Neuronal stem cell (in vitro differentiated cells): ENCODE results near the gene FBXO10.
A peak's percentile ranks its signal among the peaks of the same experiment; 100 is the strongest.

Experiments used
- DNase-seq: peaks from one replicate; pipeline ENCODE4 v3.0.0-alpha.2; 2013; ENCODE audit warnings: low spot score
- H2AFZ ChIP-seq: one replicate; pipeline ENCODE4 v1.6.1; 2013; ENCODE audit warnings: mild to moderate bottlenecking, low read length, inconsistent platforms
- H2AK5ac ChIP-seq: 2 replicates; pipeline ENCODE4 v1.6.1; 2013; ENCODE audit warnings: low read depth, mild to moderate bottlenecking, inconsistent platforms, low read length, moderate library complexity, mixed read lengths
- H2BK120ac ChIP-seq: 2 replicates; pipeline ENCODE4 v1.6.1; 2013; ENCODE audit warnings: low read depth, mild to moderate bottlenecking, inconsistent platforms, low read length, moderate library complexity, mixed read lengths
- H2BK12ac ChIP-seq: one replicate; pipeline ENCODE4 v1.6.1; 2013; ENCODE audit warnings: low read length, inconsistent platforms
- H2BK15ac ChIP-seq: 2 replicates; pipeline ENCODE4 v1.6.1; 2013; ENCODE audit warnings: mild to moderate bottlenecking, low read length, inconsistent platforms, mixed read lengths
- H2BK5ac ChIP-seq: one replicate; pipeline ENCODE4 v1.6.1; 2013; ENCODE audit warnings: inconsistent platforms, mild to moderate bottlenecking, low read length, moderate library complexity
- H3K14ac ChIP-seq: one replicate; pipeline ENCODE4 v1.6.1; 2013; ENCODE audit warnings: low read length, inconsistent platforms
- H3K18ac ChIP-seq: 2 replicates; pipeline ENCODE4 v1.6.1; 2013; ENCODE audit warnings: low read length, inconsistent platforms
- H3K23ac ChIP-seq: 2 replicates; pipeline ENCODE4 v1.6.1; 2013; ENCODE audit warnings: low read depth, mild to moderate bottlenecking, mixed read lengths, low read length, inconsistent platforms; ENCODE audit not compliant: poor library complexity
- H3K27ac ChIP-seq: replicated peaks from 3 replicates; pipeline ENCODE4 v1.5.1; 2013; ENCODE audit warnings: low read length, inconsistent platforms
- H3K27me3 ChIP-seq, 3 experiments: 2 replicates each; pipeline ENCODE4 v1.6.1; 2013; ENCODE audit warnings: low read length in 3 of 3, mild to moderate bottlenecking in 2 of 3, inconsistent platforms in 1 of 3, low read depth in 1 of 3, mixed read lengths in 1 of 3, moderate library complexity in 1 of 3; ENCODE audit not compliant: control insufficient read depth in 3 of 3, insufficient read depth in 3 of 3
- H3K36me3 ChIP-seq, 2 donors: replicated peaks in 1 of 2; 2 replicates each; pipeline ENCODE4 v1.6.1; 2013; ENCODE audit warnings: low read length in 2 of 2; ENCODE audit not compliant: control insufficient read depth in 2 of 2, insufficient read depth in 2 of 2
- H3K4ac ChIP-seq: 2 replicates; pipeline ENCODE4 v1.6.1; 2013; ENCODE audit warnings: inconsistent platforms, mild to moderate bottlenecking, low read length, moderate library complexity
- H3K4me1 ChIP-seq, 2 donors: 1 replicate in 1 of 2; 2 replicates in 1 of 2; pipeline ENCODE4 v1.6.1; 2013; ENCODE audit warnings: low read length in 2 of 2, low read depth in 1 of 2; ENCODE audit not compliant: control insufficient read depth in 2 of 2, insufficient read depth in 1 of 2
- H3K4me2 ChIP-seq: one replicate; pipeline ENCODE4 v1.6.1; 2013; ENCODE audit warnings: mild to moderate bottlenecking, low read length, inconsistent platforms; ENCODE audit not compliant: insufficient read depth, poor library complexity, severe bottlenecking
- H3K4me3 ChIP-seq, 2 donors: 2 replicates each; pipeline ENCODE4 v1.5.1; 2013; ENCODE audit warnings: low read length in 2 of 2, mild to moderate bottlenecking in 2 of 2, inconsistent platforms in 1 of 2, moderate library complexity in 1 of 2
- H3K79me1 ChIP-seq: one replicate; pipeline ENCODE4 v1.6.1; 2013; ENCODE audit warnings: low read depth, mild to moderate bottlenecking, inconsistent platforms, low read length, moderate library complexity
- H3K9ac ChIP-seq: one replicate; pipeline ENCODE4 v1.6.1; 2013; ENCODE audit warnings: mild to moderate bottlenecking, low read depth, low read length, inconsistent platforms; ENCODE audit not compliant: poor library complexity
- H3K9me3 ChIP-seq, 2 donors: replicated peaks in 1 of 2; 2 replicates each; pipeline versions ENCODE3 to v1.6.1; 2013; ENCODE audit warnings: low read length in 2 of 2, mild to moderate bottlenecking in 2 of 2, inconsistent platforms in 1 of 2, low read depth in 1 of 2, mixed read lengths in 1 of 2, moderate library complexity in 1 of 2; ENCODE audit not compliant: control insufficient read depth in 2 of 2, insufficient read depth in 1 of 2
- H4K8ac ChIP-seq: one replicate; pipeline ENCODE4 v1.6.1; 2013; ENCODE audit warnings: low read depth, mild to moderate bottlenecking, inconsistent platforms, low read length, moderate library complexity
- H4K91ac ChIP-seq: one replicate; pipeline ENCODE4 v1.6.1; 2013; ENCODE audit warnings: low read length, low read depth, mild to moderate bottlenecking, inconsistent platforms; ENCODE audit not compliant: poor library complexity
- WGBS, 2 donors: extraction: QIAGEN DNeasy Blood & Tissue Kit; methylation state at CpG; one replicate each; pipeline ENCODE4 v1.1.7; 2013; ENCODE audit warnings: missing lambda C conversion rate in 2 of 2, mixed read lengths in 1 of 2; ENCODE audit not compliant: insufficient read length in 2 of 2, insufficient replicate concordance in 1 of 2; ENCODE audit errors: extremely low coverage in 2 of 2; 5-methylcytosine and 5-hydroxymethylcytosine counted together

Gene FBXO10

DNA sequence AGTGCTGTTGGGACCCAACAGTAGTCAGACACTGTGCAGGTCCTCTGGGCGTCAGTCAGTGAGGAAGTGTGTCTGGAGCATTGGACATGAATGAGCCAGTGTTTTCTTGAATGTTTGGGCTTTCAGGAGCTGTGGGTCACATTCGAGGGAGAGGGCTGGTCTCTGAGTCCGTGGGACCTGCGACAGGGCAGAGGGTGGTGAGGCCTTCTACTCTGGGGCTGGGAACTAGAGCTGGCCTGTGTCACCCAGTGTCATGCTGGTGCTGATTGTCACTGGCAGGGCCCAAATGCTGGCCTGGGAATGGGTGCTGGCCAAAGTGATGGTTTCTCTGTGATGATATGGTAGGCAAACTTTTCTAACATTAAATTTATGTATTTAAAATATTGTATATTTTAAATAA lies 80.2 kb downstream of the FBXO10 start:
- WGBS, 2 donors, result no CpG with 5 or more reads among the region's 4 CpGs
- no peak overlapping the region for H3K4me2 ChIP-seq
- H3K36me3 ChIP-seq, result peaks cover 41 to 97% of the 10 kb centered on the region in 2 donors
- H3K9ac ChIP-seq, result no peak overlapping the region
- H3K79me1 ChIP-seq, result no peaks in the 10 kb centered on the region
- H3K4me1 ChIP-seq, result no peaks in the 10 kb centered on the region
- no peak overlapping the region for H2BK12ac ChIP-seq
- H2BK5ac ChIP-seq, result no peak overlapping the region
- no peak overlapping the region for H3K23ac ChIP-seq
- no peak overlapping the region for H3K4ac ChIP-seq
- H3K14ac ChIP-seq, result no peak overlapping the region
- no peak overlapping the region for H3K27ac ChIP-seq
- H4K8ac ChIP-seq, result no peak overlapping the region
- no peak for DNase-seq
- no peaks in the 10 kb centered on the region for H3K27me3 ChIP-seq
- no peak overlapping the region for H2BK15ac ChIP-seq
- no peak overlapping the region for H3K18ac ChIP-seq
- no peak overlapping the region for H3K4me3 ChIP-seq
- no peak overlapping the region for H2AK5ac ChIP-seq
- H4K91ac ChIP-seq, result no peak overlapping the region
- H2AFZ ChIP-seq, result no peak overlapping the region
- no peaks in the 10 kb centered on the region for H3K9me3 ChIP-seq
- H2BK120ac ChIP-seq, result no peak overlapping the region

DNA sequence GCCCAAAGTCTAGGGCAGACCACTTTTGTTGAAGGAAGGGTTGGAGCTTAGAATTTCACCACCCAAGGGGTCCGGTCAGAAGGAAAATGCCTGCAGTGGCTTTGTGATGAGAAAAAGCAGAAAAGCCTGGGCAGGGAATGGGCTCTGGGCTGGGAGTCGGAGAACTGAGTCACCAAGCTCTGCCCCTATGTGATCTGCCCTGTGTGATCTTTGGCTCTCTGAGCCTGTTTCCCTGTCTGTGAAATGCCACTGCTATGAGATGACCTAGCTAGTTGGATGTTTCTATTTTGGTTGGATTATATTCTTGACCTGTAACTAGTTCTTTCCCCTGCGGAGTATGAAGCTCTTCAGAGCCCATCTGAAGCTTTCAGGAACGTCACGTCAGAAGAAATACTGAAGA lies 80.6 kb downstream of the FBXO10 start:
- no peak overlapping the region for H2BK15ac ChIP-seq
- H3K4ac ChIP-seq, result no peak overlapping the region
- H3K36me3 ChIP-seq, result peaks cover 39 to 97% of the 10 kb centered on the region in 2 donors
- H2AK5ac ChIP-seq, result no peak overlapping the region
- DNase-seq, result no peak
- no peak overlapping the region for H2BK12ac ChIP-seq
- H3K4me1 ChIP-seq, result no peaks in the 10 kb centered on the region
- no peaks in the 10 kb centered on the region for H3K9me3 ChIP-seq
- no peak overlapping the region for H3K18ac ChIP-seq
- H3K9ac ChIP-seq, result no peak overlapping the region
- no peak overlapping the region for H2BK5ac ChIP-seq
- H3K4me2 ChIP-seq, result no peak overlapping the region
- no peaks in the 10 kb centered on the region for H3K79me1 ChIP-seq
- no peak overlapping the region for H3K27ac ChIP-seq
- no peaks in the 10 kb centered on the region for H3K27me3 ChIP-seq
- H3K4me3 ChIP-seq, result no peak overlapping the region
- H3K23ac ChIP-seq, result no peak overlapping the region
- H4K91ac ChIP-seq, result no peak overlapping the region
- H2AFZ ChIP-seq, result no peak overlapping the region
- no CpG with 5 or more reads among the region's 5 CpGs for WGBS, 2 donors
- H3K14ac ChIP-seq, result no peak overlapping the region
- H2BK120ac ChIP-seq, result no peak overlapping the region
- H4K8ac ChIP-seq, result no peak overlapping the region

DNA sequence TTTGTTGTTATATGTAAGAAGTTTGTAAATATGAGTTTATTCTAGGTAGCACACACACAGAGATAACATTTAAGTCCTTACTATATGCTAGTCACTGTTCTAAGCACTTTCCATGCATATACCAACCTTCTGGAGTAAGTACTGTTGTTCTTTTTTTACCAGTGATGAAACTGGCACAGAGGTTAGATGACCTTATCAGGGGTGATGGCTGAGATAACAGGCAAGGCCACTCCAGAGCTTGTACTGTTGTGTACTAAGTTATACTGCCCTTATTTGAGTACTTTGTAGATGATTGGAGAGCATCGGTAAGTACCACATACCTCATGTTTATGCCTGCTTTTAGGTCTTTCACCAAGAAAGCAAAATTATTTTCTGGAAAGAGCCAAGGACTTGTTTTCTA lies 84.2 kb downstream of the FBXO10 start:
- Histone ChIP-seq H4K8ac (no peak overlapping the region), H3K79me1 (peaks cover 2% of the 10 kb centered on the region), H3K18ac (no peak overlapping the region), H3K23ac (no peak overlapping the region), H3K4ac (no peak overlapping the region), H3K4me1 (peaks cover 3 to 7% of the 10 kb centered on the region in 2 donors), H2BK12ac (no peak overlapping the region), H3K27me3 (no peaks in the 10 kb centered on the region), H3K4me3 (no peak overlapping the region), H3K14ac (no peak overlapping the region), H4K91ac (no peak overlapping the region), H3K9ac (no peak overlapping the region), H3K36me3 (peaks cover 40 to 95% of the 10 kb centered on the region in 2 donors), H2AK5ac (no peak overlapping the region), H3K4me2 (no peak overlapping the region), H2AFZ (no peak overlapping the region), H2BK5ac (no peak overlapping the region), H2BK120ac (no peak overlapping the region), H2BK15ac (no peak overlapping the region), H3K27ac (no peak overlapping the region), H3K9me3 (no peaks in the 10 kb centered on the region)
- no peak for DNase-seq
- no CpG with 5 or more reads among the region's 1 CpG for WGBS, 2 donors

DNA sequence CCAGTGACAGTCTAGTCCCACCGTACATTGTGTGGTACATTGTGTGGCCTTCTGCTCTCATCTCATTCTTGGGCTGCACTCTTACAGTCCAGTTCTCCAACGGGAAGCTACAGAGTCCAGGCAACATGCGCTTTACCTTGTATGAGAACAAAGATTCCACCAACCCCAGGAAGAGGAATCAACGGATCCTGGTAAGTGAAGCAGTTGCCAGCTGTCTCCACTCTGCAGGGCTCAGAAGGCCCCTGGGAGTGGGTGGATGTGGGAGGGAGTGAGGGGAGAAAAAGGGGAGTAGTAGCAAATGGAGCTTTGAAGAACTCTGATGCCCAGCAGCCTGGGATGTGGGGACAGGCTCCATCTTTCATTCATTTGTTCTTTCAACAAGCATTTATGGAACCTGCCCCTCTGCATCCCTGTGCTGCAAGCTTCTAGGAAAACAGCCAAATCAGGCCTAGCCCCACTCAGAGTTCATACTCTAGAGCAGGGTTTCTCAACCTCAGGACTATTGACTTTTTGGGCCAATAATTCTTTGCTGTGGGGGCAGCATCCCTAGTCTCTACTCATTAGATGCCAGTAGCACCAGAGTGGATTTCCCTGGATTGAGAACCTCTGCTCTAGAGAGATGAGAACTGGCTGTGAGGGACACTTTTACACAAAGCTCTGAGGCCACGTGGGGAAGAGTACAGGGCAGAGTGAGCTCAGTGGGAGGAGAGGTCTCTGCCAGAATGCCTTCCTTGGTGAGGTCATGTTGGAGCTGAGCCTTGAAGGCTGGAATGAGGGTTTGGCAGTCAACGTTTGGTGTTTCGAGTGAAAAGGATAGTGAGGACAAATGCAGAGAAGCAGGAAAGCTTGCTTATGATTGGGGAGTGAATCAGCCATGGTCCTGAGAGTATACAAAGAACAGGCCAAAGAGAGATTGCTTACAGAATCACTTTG lies 89.3 kb downstream of the FBXO10 start:
- no CpG with 5 or more reads among the region's 7 CpGs for WGBS, 2 donors
- Histone ChIP-seq H2BK5ac (no peak overlapping the region), H3K36me3 (peaks cover 9 to 46% of the 10 kb centered on the region in 2 donors), H3K4ac (no peak overlapping the region), H3K4me2 (peak overlapping the region; percentile 87), H3K23ac (no peak overlapping the region), H4K8ac (no peak overlapping the region), H3K14ac (no peak overlapping the region), H3K4me1 (peaks cover 13 to 15% of the 10 kb centered on the region in 2 donors), H2AFZ (peak overlapping the region; percentile 98), H3K79me1 (peaks cover 2% of the 10 kb centered on the region), H3K9ac (peak overlapping the region; percentile 89), H3K27me3 (no peaks in the 10 kb centered on the region), H3K18ac (no peak overlapping the region), H4K91ac (no peak overlapping the region), H3K4me3 (peak overlapping the region; percentile 88 to 91), H2AK5ac (no peak overlapping the region), H2BK12ac (no peak overlapping the region), H2BK120ac (no peak overlapping the region), H3K9me3 (no peaks in the 10 kb centered on the region), H3K27ac (no peak overlapping the region), H2BK15ac (no peak overlapping the region)
- DNase-seq, result no peak
